Activated CD8-positive, alpha-beta T cell treated with anti-CD3 and anti-CD28 coated beads for 36 hours (primary cell): Measurements from ENCODE around the gene SERPINH1. TPM values are rescaled to one million over a fixed set of nuclear protein-coding genes. Genes with fewer than 3 reads are reported as not detected.

ENCODE experiments used
- ATAC-seq: fragments of 200-7000 bp; cut with Tn5 transposase; one replicate; pipeline ENCODE4 v1.10.0; 2021; ENCODE audit warnings: mild to moderate bottlenecking, moderate library complexity
- CTCF ChIA-PET: fragments of 350-600 bp; sonication (Branson Sonifier 250); formaldehyde crosslinking; loops from one replicate; lab custom pipeline; 2021; ENCODE audit warnings: antibody characterized with exemption; lab: Charles Lee
- POLR2A ChIA-PET: fragments of 350-600 bp; sonication (Branson Sonifier 250); formaldehyde crosslinking; loops from one replicate; lab custom pipeline; 2021; ENCODE audit warnings: antibody characterized with exemption; lab: Charles Lee
- DNase-seq: peaks from one replicate; pipeline ENCODE4 v3.0.0-alpha.2; 2020
- H3K27ac Mint-ChIP-seq: one replicate; pipeline ENCODE4 v1.8.0; 2021; ENCODE audit warnings: mild to moderate bottlenecking, mixed read lengths
- H3K27me3 Mint-ChIP-seq: one replicate; pipeline ENCODE4 v1.8.0; 2021; ENCODE audit warnings: mixed read lengths
- H3K36me3 Mint-ChIP-seq: one replicate; pipeline ENCODE4 v1.8.0; 2021; ENCODE audit warnings: low read depth, mixed read lengths
- H3K4me1 Mint-ChIP-seq: one replicate; pipeline ENCODE4 v1.8.0; 2021; ENCODE audit warnings: low read depth, mixed read lengths
- H3K4me3 Mint-ChIP-seq: one replicate; pipeline ENCODE4 v1.8.0; 2021; ENCODE audit warnings: mild to moderate bottlenecking, moderate library complexity, mixed read lengths
- H3K9me3 Mint-ChIP-seq: one replicate; pipeline ENCODE4 v1.8.0; 2021; ENCODE audit warnings: mixed read lengths
- CTCF ChIP-seq: fragments of 200-600 bp; IDR thresholded peaks from one replicate; pipeline ENCODE4 v1.8.0; 2022; ENCODE audit warnings: antibody characterized with exemption, mild to moderate bottlenecking
- intact Hi-C: fragments of 100-400 bp; cut with micrococcal nuclease; formaldehyde crosslinking; loops from one replicate; pipeline ENCODE4 v1.10.0; 2022
- total RNA-seq, 2 experiments: library from RNA; stranded (reverse); gene quantifications; one replicate each; pipeline ENCODE4 v1.2.3, GENCODE V29; 2021

The SERPINH1 gene
- total RNA-seq, 2 experiments from 2014 or later: 15.7 to 17.7 TPM

GRCh38 chr11:75539459-75540334 is 22.4 kb upstream of the SERPINH1 start:
- no peaks in the 10 kb centered on the region for H3K36me3 Mint-ChIP-seq
- no peaks in the 10 kb centered on the region for H3K9me3 Mint-ChIP-seq
- ATAC-seq (no peak), DNase-seq (no peak)
- H3K27ac Mint-ChIP-seq: no peak overlapping the region
- CTCF ChIA-PET: interaction anchor here (1.2 kb wide), 1 partner anchor 94 kb away, joined by 3 read pairs; no protein-coding TSS in a partner anchor
- intact Hi-C loops: loop anchor here (10.0 kb wide), 1 partner anchor 265 kb away; no protein-coding TSS in a partner anchor
- POLR2A ChIA-PET: no interaction called here
- no peak overlapping the region for H3K4me3 Mint-ChIP-seq
- peaks cover 3% of the 10 kb centered on the region for H3K27me3 Mint-ChIP-seq
- TF ChIP-seq CTCF: no peak
- H3K4me1 Mint-ChIP-seq: peaks cover 29% of the 10 kb centered on the region

GRCh38 chr11:75541193-75542087 is 20.6 kb upstream of the SERPINH1 start:
- Mint-ChIP-seq H3K4me3 (no peak overlapping the region), H3K27ac (no peak overlapping the region), H3K9me3 (no peaks in the 10 kb centered on the region), H3K27me3 (peaks cover 3% of the 10 kb centered on the region), H3K36me3 (no peaks in the 10 kb centered on the region), H3K4me1 (peaks cover 22% of the 10 kb centered on the region)
- intact Hi-C loops: no loop called here
- TF ChIP-seq CTCF: no peak
- POLR2A ChIA-PET: no interaction called here
- no peak for DNase-seq
- CTCF ChIA-PET: interaction anchor here (0.9 kb wide), 2 partner anchors 16 to 97 kb away, joined by 3 to 4 read pairs; partner anchors contain the start of gene GDPD5
- ATAC-seq: no peak

GRCh38 chr11:75542088-75542438 is 20.0 kb upstream of the SERPINH1 start:
- TF ChIP-seq CTCF: no peak
- peaks cover 3% of the 10 kb centered on the region for H3K27me3 Mint-ChIP-seq
- POLR2A ChIA-PET: no interaction called here
- DNase-seq (no peak), ATAC-seq (no peak)
- H3K4me1 Mint-ChIP-seq: peaks cover 16% of the 10 kb centered on the region
- H3K36me3 Mint-ChIP-seq: no peaks in the 10 kb centered on the region
- H3K9me3 Mint-ChIP-seq: no peaks in the 10 kb centered on the region
- intact Hi-C loops: no loop called here
- H3K4me3 Mint-ChIP-seq: no peak overlapping the region
- CTCF ChIA-PET: interaction anchor here (1.8 kb wide), 1 partner anchor 10 kb away, joined by 11 read pairs; no protein-coding TSS in a partner anchor
- no peak overlapping the region for H3K27ac Mint-ChIP-seq

- ChIA-PET CTCF (interaction anchor here (1.8 kb wide), 1 partner anchor 11 kb away, joined by 11 read pairs; no protein-coding TSS in a partner anchor), POLR2A (no interaction called here)
- peak; percentile 46 for ATAC-seq
- Mint-ChIP-seq H3K27ac (no peak overlapping the region), H3K4me1 (no peaks in the 10 kb centered on the region), H3K9me3 (no peaks in the 10 kb centered on the region), H3K4me3 (no peak overlapping the region), H3K27me3 (no peaks in the 10 kb centered on the region), H3K36me3 (no peaks in the 10 kb centered on the region)
- no peak for DNase-seq
- TF ChIP-seq CTCF: no peak
- intact Hi-C loops: no loop called here
Measured at GRCh38 chr11:75543806-75544205, 18.2 kb upstream of the SERPINH1 start.
